Epithelial cell of prostate (primary cell): ENCODE data around the gene EHBP1.
A peak's percentile ranks its signal among the peaks of the same experiment; 100 is the strongest.

ENCODE experiments used
- DNase-seq: peaks from one replicate; pipeline ENCODE4 v3.0.0-alpha.2; 2011; ENCODE audit warnings: low read depth, low spot score
- H3K27ac ChIP-seq: fragments of 450-650 bp; 2 replicates; pipeline ENCODE4 v1.5.1; 2017; ENCODE audit warnings: mild to moderate bottlenecking

EHBP1 gene

GRCh38 chr2:62923881-62924280, 218.4 kb downstream of the EHBP1 start:
- no peak for DNase-seq
- no peak overlapping the region for H3K27ac ChIP-seq

- no peak for DNase-seq
These were observed 222.5 kb downstream of the EHBP1 start for GRCh38 chr2:62928015-62928414.

GRCh38 chr2:62931536-62931935, 226.0 kb downstream of the EHBP1 start:
- H3K27ac ChIP-seq, result peak overlapping the region; percentile 38
- no peak for DNase-seq

More at GRCh38 chr2:62928015-62928414, 222.5 kb downstream of the EHBP1 start:
- H3K27ac ChIP-seq, result no peak overlapping the region

GRCh38 chr2:62933398-62933917, 227.9 kb downstream of the EHBP1 start:
- no peak overlapping the region for H3K27ac ChIP-seq
- no peak for DNase-seq

DNA sequence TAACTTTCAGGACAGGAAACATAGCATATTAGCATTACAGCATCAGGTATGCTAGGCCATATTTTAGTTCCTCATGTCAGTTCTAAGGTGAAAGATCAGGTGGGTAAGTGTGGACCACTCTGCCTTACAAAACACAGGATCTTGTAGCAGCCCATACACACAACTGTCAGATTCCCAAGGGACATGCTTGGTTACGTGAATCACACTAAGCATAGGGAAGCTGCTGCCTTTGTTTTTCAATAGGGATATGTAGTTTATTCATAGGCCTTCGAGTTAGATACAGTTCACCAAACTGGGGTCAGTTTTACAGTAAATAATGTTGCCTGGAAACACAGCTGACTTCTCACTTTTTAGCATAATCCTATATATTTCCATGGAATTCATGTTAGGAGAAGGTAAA, 229.0 kb downstream of the EHBP1 start:
- DNase-seq, result no peak
- H3K27ac ChIP-seq, result no peak overlapping the region

GRCh38 chr2:62938126-62938525, 232.6 kb downstream of the EHBP1 start:
- H3K27ac ChIP-seq, result no peak overlapping the region
- no peak for DNase-seq

GRCh38 chr2:62939735-62940491, 234.4 kb downstream of the EHBP1 start:
- DNase-seq, result peak; percentile 72
- H3K27ac ChIP-seq, result peak overlapping the region; percentile 43

DNA sequence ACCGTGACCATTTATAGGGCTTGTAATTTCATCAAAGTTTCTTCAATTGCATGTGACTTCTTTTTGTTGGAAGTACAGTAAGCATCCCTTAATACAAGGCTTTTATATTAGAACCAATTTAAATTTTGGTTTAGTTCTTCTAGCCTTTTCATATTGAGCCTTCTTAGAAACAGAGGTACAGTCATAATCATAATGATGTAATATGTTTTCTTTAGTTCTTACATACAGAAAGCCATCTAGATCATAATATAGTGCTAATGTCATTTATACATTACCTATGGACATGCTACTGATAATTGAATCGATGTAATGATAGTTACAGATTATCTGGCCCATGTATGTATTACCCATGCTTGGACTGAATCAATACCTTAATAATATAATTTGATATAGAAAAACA, 235.2 kb downstream of the EHBP1 start:
- DNase-seq, result no peak
- H3K27ac ChIP-seq, result no peak overlapping the region

DNA sequence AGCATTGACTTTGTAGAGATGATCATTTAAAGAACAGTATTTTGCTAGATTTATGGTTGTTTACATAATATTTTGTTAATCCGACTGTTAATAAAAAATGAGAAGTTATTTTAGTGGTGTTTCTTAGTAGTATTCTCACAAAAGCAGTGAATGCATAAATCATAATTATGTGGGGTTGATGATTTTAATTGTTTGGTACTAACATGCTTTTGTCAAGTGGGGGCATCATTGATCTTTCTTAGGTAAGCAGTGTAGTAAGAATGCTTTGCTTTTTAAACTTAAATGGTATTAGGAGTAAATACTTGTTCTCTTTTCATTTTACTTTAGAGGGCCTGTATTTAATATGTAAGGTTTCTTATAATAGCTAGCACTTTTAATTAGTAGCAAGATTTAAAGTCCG, 235.9 kb downstream of the EHBP1 start:
- no peak overlapping the region for H3K27ac ChIP-seq
- DNase-seq, result no peak

DNA sequence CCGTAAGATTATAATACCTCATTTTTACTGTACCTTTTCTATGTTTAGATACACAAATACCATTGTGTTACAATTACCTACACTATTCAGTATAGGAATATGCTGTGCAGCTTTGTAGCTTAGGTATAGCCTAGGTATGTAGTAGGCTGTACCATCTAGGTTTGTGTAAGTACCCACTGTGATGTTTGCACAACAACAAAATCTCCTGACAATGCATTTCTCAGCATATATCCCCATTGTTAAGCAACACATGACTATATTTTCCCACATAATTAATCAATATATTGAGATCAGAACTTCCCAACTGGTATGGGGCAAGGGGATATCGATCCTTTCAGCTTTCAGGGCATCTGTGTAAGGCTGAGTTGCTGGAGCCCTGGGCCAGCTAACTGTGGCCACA, 238.8 kb downstream of the EHBP1 start:
- H3K27ac ChIP-seq, result no peak overlapping the region
- no peak for DNase-seq

DNA sequence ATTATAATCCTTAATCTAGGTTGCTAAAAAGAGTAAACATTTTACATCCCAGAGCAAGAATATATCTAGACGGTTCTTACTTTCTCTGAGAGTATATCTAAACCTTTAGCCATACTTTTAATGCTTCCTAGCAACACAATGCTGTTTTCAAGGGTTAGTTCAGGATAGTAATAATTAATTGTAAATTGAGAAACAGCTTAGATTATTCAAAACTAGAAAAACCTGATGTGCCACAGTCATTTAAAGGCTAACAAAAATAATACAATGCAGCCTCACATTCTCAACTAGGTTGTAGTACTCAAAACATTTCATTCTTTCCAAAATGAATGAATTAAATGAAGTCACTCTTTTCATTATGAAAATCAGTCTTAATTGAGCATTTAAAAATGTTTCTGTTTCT, 241.9 kb downstream of the EHBP1 start:
- H3K27ac ChIP-seq, result no peak overlapping the region
- DNase-seq, result no peak

- no peak overlapping the region for H3K27ac ChIP-seq
- no peak for DNase-seq
These were observed 251.1 kb downstream of the EHBP1 start for GRCh38 chr2:62956651-62957050.

- H3K27ac ChIP-seq, result no peak overlapping the region
- no peak for DNase-seq
These were observed 252.7 kb downstream of the EHBP1 start for GRCh38 chr2:62958206-62958605.

GRCh38 chr2:62964050-62964449, 258.5 kb downstream of the EHBP1 start:
- DNase-seq, result no peak
- no peak overlapping the region for H3K27ac ChIP-seq

DNA sequence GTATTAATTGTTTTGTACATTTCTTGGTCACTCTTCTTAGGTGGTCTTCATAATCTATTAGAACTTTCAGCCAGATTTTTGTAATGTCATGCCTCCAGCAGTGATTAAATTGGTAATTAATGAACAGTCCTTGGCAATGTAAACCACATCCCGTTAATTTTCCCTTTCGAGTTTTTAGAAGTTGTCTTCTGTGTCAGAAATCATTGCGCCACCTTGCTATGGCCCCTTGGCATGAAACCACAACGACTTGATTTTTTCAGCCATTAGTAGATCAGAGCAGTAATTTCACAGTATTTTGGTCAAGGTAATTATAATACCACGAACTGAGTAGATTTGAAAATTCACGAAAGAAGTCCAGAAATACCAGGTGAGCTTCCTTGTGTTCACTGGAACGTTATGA, 259.2 kb downstream of the EHBP1 start:
- no peak overlapping the region for H3K27ac ChIP-seq
- no peak for DNase-seq

DNA sequence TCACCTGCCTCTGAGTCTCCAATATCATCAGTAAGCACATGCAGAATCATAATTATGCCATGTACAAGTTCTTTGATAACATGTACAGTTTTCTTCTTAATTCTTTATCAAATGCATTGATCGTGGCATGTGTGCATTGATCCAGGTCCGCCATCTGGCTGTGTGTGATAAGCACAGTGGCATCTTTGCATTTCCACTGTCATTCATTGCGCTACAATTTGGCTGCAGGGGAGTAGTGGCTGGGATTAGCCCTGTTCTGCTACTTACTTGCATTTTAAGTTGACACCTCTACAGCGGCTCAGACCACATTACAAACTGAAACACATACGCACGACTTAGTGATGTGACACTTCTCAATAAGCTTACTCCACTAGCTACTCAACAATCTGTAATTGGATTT, 261.5 kb downstream of the EHBP1 start:
- no peak for DNase-seq
- peak overlapping the region; percentile 55 for H3K27ac ChIP-seq

DNA sequence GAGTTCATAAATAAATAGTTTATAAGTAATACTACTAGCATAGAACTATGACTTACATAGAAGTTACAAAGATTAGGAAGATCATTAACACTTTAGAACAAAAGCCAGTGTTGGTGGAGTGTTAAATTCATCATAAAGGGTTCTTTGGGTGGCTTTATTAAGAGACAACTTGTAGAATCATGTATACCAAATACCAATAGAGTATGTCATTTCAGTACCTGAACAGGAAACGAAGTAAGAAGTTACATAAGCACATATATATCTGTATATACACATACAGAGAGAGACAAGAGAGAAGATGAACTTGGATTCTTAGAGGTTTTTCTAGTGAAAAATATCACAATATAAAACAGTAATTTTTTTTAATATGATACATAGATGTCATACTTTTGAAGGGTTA, 262.7 kb downstream of the EHBP1 start:
- peak overlapping the region; percentile 55 for H3K27ac ChIP-seq
- DNase-seq, result peak; percentile 12

GRCh38 chr2:62968668-62969067, 263.2 kb downstream of the EHBP1 start:
- no peak for DNase-seq
- H3K27ac ChIP-seq, result peak overlapping the region; percentile 55

- DNase-seq, result no peak
- H3K27ac ChIP-seq, result no peak overlapping the region
These were observed 266.4 kb downstream of the EHBP1 start for GRCh38 chr2:62971936-62972335.

DNA sequence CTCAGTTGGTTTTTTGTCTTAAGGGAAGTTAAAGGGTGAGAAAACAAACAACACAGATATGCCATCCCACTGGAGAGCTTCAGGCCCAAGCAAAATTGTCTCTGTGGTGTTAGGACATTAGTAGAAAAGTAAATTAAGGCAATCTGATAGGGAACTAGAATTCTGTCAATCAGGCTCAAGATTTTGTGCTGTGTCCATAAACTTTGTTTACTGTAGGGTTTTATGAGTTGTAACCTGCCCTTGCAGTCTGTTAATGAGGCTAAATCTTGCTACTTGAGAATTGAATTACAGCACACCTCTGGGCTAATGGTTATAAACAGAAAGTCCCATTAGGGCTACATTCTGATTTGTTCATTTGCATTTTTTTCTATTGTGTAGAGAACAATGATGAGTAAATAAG, 267.1 kb downstream of the EHBP1 start:
- DNase-seq, result no peak
- no peak overlapping the region for H3K27ac ChIP-seq

- no peak for DNase-seq
- no peak overlapping the region for H3K27ac ChIP-seq
These were observed 269.5 kb downstream of the EHBP1 start for GRCh38 chr2:62974999-62975398.

- H3K27ac ChIP-seq, result no peak overlapping the region
- no peak for DNase-seq
These were observed 286.1 kb downstream of the EHBP1 start for GRCh38 chr2:62991605-62992004.
